ENCODE data around the gene NUMBL.

The NUMBL gene

DNA sequence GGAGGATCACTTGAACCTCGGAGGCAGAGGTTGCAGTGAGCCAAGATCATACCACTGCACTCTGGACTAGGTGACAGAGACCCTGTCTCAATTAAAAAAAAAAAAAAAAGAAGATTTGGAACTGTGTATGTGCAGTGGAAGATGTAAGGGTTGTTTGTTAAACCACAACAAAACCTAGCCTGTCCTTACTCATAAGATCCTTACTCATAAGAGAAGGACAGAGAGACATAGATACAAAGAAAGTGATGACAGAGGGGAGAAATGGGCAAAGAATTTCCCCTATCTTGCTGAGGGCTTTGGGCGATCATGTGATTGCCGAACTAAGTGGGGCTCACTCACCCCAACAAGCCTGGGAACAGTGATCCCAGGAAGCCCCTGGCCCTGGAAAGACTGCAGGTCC is 34.4 kb upstream of the NUMBL start:
- Histone ChIP-seq H3K4me1 (peaks cover 13% of the 10 kb centered on the region), H3K4me3 (no peak overlapping the region), H3K36me3 (peaks cover 67% of the 10 kb centered on the region), H3K27me3 (no peaks in the 10 kb centered on the region), H3K27ac (no peak overlapping the region), H3K9ac (no peak overlapping the region), H3K9me3 (no peaks in the 10 kb centered on the region), H4K20me1 (peaks cover 6% of the 10 kb centered on the region; the same call in 1 of the 2 replicates), H3K4me2 (no peak overlapping the region)
- no peak for TF ChIP-seq Cebpa-rat (IDR thresholded peaks at IDR 0.05)

DNA sequence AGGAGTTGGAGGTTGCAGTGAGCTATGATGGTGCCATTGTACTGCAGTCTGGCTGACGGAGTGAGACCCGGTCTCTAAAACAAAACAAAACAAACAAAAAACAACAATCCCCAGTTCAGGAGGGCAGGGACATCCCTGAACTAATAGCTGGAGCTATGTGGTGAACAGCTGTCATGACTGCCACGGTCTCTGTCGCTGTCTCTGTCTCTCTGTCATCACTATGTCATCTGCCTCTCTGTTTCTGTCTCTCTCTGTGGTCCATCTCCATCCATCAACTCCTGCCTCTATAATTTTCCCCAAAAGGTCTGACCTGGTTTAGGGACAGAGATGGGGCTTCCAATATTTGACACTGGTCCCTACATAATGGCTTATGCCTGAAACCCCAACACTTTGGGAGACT is 33.9 kb upstream of the NUMBL start:
- Histone ChIP-seq H3K27ac (no peak overlapping the region), H4K20me1 (peaks cover 6% of the 10 kb centered on the region; the same call in 1 of the 2 replicates), H3K4me3 (no peak overlapping the region), H3K27me3 (no peaks in the 10 kb centered on the region), H3K9ac (no peak overlapping the region), H3K36me3 (peaks cover 62% of the 10 kb centered on the region), H3K4me1 (peaks cover 19% of the 10 kb centered on the region), H3K9me3 (no peaks in the 10 kb centered on the region), H3K4me2 (no peak overlapping the region)
- no peak for TF ChIP-seq Cebpa-rat (IDR thresholded peaks at IDR 0.05)

DNA sequence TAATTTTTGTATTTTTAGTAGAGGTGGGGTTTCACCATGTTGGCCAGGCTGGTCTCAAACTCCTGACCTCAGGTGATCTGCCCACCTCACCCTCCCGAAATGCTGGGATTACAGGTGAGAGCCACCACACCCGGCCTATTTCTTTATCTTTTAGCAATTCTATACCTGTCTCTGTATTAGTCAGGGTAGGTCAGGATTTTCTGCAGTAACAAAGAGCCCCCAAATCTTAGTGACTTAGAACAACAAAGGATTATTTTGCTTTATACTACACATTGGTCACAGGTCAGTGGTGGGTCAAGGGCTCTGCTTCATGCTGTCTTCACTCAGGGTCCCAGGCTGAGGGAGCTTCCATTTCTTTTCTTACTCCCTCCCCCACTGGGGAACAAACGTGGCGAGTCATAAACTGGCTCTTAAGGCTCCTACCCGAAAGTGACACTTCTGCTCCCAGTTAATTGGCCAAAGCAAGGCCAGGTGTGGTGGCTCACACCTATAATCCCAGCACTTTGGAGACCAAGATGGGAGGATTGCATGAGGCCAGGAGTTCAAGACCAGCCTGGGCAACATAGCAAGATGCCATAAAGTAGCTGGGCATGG is 33.3 kb upstream of the NUMBL start:
- H3K36me3 ChIP-seq, result peaks cover 56% of the 10 kb centered on the region
- H3K4me3 ChIP-seq, result no peak overlapping the region
- H3K27me3 ChIP-seq, result no peaks in the 10 kb centered on the region

DNA sequence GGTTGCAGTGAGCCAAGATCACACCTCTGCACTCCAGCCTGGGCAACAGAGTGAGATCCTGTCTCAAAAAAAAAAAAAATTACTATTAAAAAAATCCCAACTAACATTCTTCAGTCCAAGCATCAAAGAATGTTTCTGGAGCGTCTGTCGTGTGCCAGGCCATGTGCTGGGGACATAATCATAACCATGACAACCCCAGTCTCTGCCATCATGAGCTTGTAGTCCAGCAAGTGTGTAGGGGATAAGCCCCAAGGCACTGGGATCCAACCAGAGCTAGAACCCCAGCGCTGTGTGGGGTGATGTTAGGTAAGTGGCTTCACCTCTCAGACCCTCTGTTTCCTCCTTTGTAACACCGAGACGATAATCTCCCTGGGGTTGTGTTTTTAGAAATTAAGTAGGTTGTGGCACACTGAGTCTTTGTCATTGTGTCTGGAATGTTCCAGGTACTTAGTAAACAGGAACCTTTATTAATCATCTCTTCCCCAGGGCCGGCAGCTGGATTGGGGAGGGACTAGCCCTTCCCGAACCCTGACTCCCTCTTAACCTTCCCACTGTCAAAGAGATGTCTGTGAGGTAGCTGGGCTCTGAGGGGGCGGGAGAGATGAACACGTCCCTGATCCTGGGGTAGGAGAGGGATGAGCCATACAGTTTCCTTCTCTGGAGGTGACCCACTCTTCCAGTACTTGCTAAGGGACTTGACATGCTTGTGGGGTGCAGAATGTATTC is 31.6 kb upstream of the NUMBL start:
- H3K27ac ChIP-seq, result no peak overlapping the region
- TF ChIP-seq Cebpa-rat (IDR thresholded peaks at IDR 0.05), result no peak
- peaks cover 23% of the 10 kb centered on the region for H4K20me1 ChIP-seq
- no peaks in the 10 kb centered on the region for H3K27me3 ChIP-seq
- no peak overlapping the region for H3K4me2 ChIP-seq
- no peak overlapping the region for H3K9ac ChIP-seq
- peaks cover 41% of the 10 kb centered on the region for H3K36me3 ChIP-seq
- H3K9me3 ChIP-seq, result no peaks in the 10 kb centered on the region
- H3K4me3 ChIP-seq, result no peak overlapping the region
- peaks cover 39% of the 10 kb centered on the region for H3K4me1 ChIP-seq

More for the DNA sequence above, 33.3 kb upstream of the NUMBL start:
- peaks cover 24% of the 10 kb centered on the region for H3K4me1 ChIP-seq
- H3K4me2 ChIP-seq, result no peak overlapping the region
- no peaks in the 10 kb centered on the region for H3K9me3 ChIP-seq
- H4K20me1 ChIP-seq, result peaks cover 8% of the 10 kb centered on the region
- no peak overlapping the region for H3K9ac ChIP-seq
- TF ChIP-seq Cebpa-rat (IDR thresholded peaks at IDR 0.05), result no peak
- no peak overlapping the region for H3K27ac ChIP-seq

DNA sequence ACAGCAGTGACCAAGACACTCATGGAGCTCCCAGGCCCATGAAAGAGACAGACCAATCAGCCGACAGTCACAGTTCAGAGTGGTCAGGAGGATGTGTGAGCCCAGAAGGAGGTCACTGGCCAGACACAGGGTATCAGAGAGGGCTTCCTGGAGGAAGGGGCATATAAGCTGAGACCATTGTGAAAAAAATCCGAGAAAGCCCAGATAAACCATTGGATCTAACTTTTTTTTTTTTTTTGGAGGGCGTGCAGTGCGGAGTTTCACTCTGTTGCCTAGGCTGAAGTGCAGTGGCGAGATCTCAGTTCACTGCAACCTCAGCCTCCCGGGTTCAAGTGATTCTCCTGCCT is 30.7 kb upstream of the NUMBL start:
- Histone ChIP-seq H3K9ac (no peak overlapping the region), H3K27ac (no peak overlapping the region), H3K4me1 (peaks cover 43% of the 10 kb centered on the region), H3K4me2 (no peak overlapping the region), H3K27me3 (no peaks in the 10 kb centered on the region), H3K36me3 (peaks cover 33% of the 10 kb centered on the region), H3K9me3 (no peaks in the 10 kb centered on the region), H4K20me1 (peaks cover 23% of the 10 kb centered on the region), H3K4me3 (no peak overlapping the region)
- no peak for TF ChIP-seq Cebpa-rat (IDR thresholded peaks at IDR 0.05)

DNA sequence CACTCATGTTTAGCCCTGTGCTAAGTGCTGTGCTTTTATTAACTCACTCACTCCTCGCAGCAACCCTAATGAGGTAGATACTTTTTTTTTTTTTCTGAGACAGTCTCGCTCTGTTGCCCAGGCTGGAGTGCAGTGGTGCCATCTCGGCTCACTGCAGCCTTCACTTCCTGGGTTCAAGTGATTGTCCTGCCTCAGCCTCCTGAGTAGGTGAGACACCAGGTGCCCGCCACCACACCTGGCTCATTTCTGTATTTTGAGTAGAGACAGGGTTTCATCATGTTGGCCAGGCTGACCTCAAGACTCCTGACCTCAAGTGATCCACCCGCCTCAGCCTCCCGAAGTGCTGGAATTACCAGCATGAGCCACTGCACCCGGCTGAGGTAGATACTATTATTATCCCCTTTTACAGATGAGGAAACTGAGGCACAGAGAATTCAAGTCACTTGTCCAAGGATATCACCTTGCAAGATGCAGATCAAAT is 29.0 kb upstream of the NUMBL start:
- H3K4me2 ChIP-seq, result peak overlapping the region; percentile 90
- no peaks in the 10 kb centered on the region for H3K27me3 ChIP-seq
- H3K4me3 ChIP-seq, result peak overlapping the region; percentile 75
- peaks cover 16% of the 10 kb centered on the region; the same call in 1 of the 2 replicates for H3K36me3 ChIP-seq
- no peaks in the 10 kb centered on the region for H3K9me3 ChIP-seq
- peak overlapping the region; percentile 70; the same call in 1 of the 2 replicates for H3K27ac ChIP-seq
- TF ChIP-seq Cebpa-rat (IDR thresholded peaks at IDR 0.05), result no peak
- peaks cover 56% of the 10 kb centered on the region for H3K4me1 ChIP-seq
- H3K9ac ChIP-seq, result peak overlapping the region; percentile 86; the same call in 1 of the 2 replicates
- peaks cover 23% of the 10 kb centered on the region for H4K20me1 ChIP-seq

DNA sequence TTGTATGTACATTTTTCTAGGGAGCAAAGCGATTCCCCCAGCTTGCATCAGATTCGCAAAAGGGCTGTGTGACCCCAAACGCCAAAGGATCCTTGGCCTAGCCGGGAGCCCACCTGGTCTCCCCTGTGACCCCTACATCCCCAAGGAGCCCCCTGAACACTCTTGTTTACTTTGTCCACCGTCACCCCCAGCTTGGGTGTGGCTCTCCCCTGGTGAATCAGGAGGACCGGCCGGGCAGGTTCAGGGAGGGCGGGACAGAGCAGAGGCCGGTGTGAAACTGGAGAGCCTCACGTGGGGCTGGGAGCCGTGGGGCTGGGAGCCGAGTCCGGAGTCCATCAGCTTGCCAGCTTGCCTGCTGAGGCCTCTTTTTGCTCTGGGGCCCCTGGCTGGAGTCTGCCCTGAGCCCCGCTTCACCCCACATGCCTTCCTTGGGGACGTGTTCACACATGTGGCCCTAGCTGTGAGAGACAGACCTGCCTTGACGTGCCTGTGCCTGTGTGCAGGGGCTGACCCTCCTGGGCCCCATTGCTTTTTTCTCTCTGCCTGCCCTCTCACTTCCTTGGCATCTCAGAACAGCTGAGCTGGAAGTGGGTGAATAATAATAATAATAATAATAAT is 28.4 kb upstream of the NUMBL start:
- H3K9ac ChIP-seq, result peak overlapping the region; percentile 86
- H3K4me1 ChIP-seq, result peaks cover 59% of the 10 kb centered on the region
- peaks cover 12% of the 10 kb centered on the region; the same call in 1 of the 2 replicates for H3K36me3 ChIP-seq
- peak overlapping the region; percentile 90 for H3K4me2 ChIP-seq
- H3K9me3 ChIP-seq, result no peaks in the 10 kb centered on the region
- no peak for TF ChIP-seq Cebpa-rat (IDR thresholded peaks at IDR 0.05)
- H3K27ac ChIP-seq, result peak overlapping the region; percentile 70
- no peaks in the 10 kb centered on the region for H3K27me3 ChIP-seq
- H3K4me3 ChIP-seq, result peak overlapping the region; percentile 75
- peaks cover 20% of the 10 kb centered on the region for H4K20me1 ChIP-seq

DNA sequence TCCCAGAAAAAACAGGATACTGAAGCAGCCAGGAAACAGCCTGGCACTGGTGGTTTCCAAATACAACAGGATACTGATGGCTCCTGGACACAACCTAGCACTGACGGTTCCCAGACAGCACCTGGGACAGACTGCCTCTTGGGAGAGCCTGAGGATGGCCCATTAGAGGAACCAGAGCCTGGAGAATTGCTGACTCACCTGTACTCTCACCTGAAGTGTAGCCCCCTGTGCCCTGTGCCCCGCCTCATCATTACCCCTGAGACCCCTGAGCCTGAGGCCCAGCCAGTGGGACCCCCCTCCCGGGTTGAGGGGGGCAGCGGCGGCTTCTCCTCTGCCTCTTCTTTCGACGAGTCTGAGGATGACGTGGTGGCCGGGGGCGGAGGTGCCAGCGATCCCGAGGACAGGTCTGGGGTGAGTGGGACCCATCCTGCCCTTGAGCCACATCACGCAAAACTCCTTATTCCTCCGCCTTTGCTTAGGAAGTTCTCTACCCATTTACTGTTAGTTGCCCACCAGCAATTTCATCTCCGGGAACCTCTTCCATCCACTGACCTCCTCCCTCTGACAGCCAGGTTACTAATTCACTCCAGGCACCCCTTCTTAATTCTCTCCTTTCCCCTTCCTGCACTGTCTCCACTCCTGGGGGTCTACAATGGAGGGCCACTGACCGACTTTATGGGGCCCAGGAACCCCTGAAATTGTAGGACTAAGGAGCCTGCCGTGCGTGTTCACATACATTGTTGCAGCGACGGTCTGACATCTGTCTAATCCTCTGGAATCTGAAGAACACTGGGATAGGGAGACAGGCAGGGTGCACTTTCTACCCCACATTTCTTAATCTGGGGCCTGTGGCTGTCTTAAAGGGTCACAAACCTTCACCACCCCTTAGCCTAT is 27.7 kb upstream of the NUMBL start:
- Histone ChIP-seq H3K4me2 (peak overlapping the region; percentile 90), H4K20me1 (peaks cover 17% of the 10 kb centered on the region), H3K36me3 (peaks cover 8% of the 10 kb centered on the region), H3K9ac (peak overlapping the region; percentile 86), H3K4me1 (peaks cover 59% of the 10 kb centered on the region), H3K27me3 (no peaks in the 10 kb centered on the region), H3K9me3 (no peaks in the 10 kb centered on the region), H3K4me3 (peak overlapping the region; percentile 75), H3K27ac (peak overlapping the region; percentile 70)
- no peak for TF ChIP-seq Cebpa-rat (IDR thresholded peaks at IDR 0.05)

DNA sequence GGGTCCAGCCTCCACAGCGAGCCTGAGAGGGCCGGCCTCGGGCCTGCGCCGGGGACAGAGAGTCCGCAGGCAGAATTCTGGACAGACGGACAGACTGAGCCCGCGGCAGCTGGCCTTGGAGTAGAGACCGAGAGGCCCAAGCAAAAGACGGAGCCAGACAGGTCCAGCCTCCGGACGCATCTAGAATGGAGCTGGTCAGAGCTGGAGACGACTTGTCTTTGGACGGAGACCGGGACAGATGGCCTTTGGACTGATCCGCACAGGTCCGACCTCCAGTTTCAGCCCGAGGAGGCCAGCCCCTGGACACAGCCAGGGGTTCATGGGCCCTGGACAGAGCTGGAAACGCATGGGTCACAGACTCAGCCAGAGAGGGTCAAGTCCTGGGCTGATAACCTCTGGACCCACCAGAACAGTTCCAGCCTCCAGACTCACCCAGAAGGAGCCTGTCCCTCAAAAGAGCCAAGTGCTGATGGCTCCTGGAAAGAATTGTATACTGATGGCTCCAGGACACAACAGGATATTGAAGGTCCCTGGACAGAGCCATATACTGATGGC is 27.0 kb upstream of the NUMBL start:
- Histone ChIP-seq H3K4me1 (peaks cover 59% of the 10 kb centered on the region), H4K20me1 (peaks cover 17% of the 10 kb centered on the region), H3K27me3 (no peaks in the 10 kb centered on the region), H3K4me3 (peak overlapping the region; percentile 75), H3K36me3 (peaks cover 14% of the 10 kb centered on the region), H3K4me2 (peak overlapping the region; percentile 90), H3K9me3 (no peaks in the 10 kb centered on the region), H3K27ac (peak overlapping the region; percentile 82), H3K9ac (peak overlapping the region; percentile 86)
- no peak for TF ChIP-seq Cebpa-rat (IDR thresholded peaks at IDR 0.05)
